IMR-90 (cell line): ENCODE results near the gene NUP50. TPM values are rescaled to one million over a fixed set of nuclear protein-coding genes. Genes with fewer than 3 reads are reported as not detected.

Experiments
- ATAC-seq: fragments of 200-7000 bp; cut with Tn5 transposase; 2 replicates; pipeline ENCODE4 v1.9.1; 2020; ENCODE audit warnings: low read depth, mild to moderate bottlenecking, moderate library complexity
- BruUV-seq: library from RNA; stranded (reverse); fragments of 400-500 nt; replicated peaks from 2 replicates; lab custom pipeline; 2021; lab: Mats Ljungman, UMichigan
- CTCF ChIA-PET: fragments of 300-600 bp; formaldehyde crosslinking; extraction: SDS; loops from one replicate; lab custom pipeline; 2021; ENCODE audit warnings: antibody characterized with exemption; lab: Yijun Ruan, JAX
- POLR2A ChIA-PET: fragments of 300-600 bp; sonication (Branson Sonifier 250); formaldehyde crosslinking; loops from one replicate; lab custom pipeline; 2022; ENCODE audit warnings: antibody characterized with exemption; ENCODE audit not compliant: unreplicated experiment; lab: Charles Lee
- DNase-seq: peaks from one replicate; pipeline ENCODE4 v3.0.0; 2013
- H2AFZ ChIP-seq: replicated peaks from 2 replicates; pipeline ENCODE3; 2013; ENCODE audit warnings: low read length, mild to moderate bottlenecking; ENCODE audit not compliant: poor library complexity
- H2AK5ac ChIP-seq: 2 replicates; pipeline ENCODE4 v1.6.1; 2013; ENCODE audit warnings: low read depth, low read length, inconsistent platforms
- H2AK9ac ChIP-seq: replicated peaks from 2 replicates; pipeline ENCODE3; 2013; ENCODE audit warnings: mild to moderate bottlenecking, low read depth, low read length, moderate library complexity; ENCODE audit not compliant: poor library complexity
- H2BK120ac ChIP-seq: 2 replicates; pipeline ENCODE4 v1.6.1; 2013; ENCODE audit warnings: low read depth, low read length, inconsistent platforms
- H2BK15ac ChIP-seq: 3 replicates; pipeline ENCODE4 v1.6.1; 2013; ENCODE audit warnings: low read depth, low read length, inconsistent platforms
- H2BK20ac ChIP-seq: 2 replicates; pipeline ENCODE4 v1.6.1; 2013; ENCODE audit warnings: low read depth, mild to moderate bottlenecking, inconsistent platforms, low read length, moderate library complexity
- H2BK5ac ChIP-seq: 2 replicates; pipeline ENCODE4 v1.6.1; 2013; ENCODE audit warnings: mild to moderate bottlenecking, low read depth, low read length, inconsistent platforms; ENCODE audit not compliant: poor library complexity, severe bottlenecking
- H3K14ac ChIP-seq: replicated peaks from 2 replicates; pipeline ENCODE4 v1.6.1; 2013; ENCODE audit warnings: low read depth, low read length, inconsistent platforms
- H3K18ac ChIP-seq: 2 replicates; pipeline ENCODE4 v1.6.1; 2013; ENCODE audit warnings: low read depth, low read length, control low read depth
- H3K23ac ChIP-seq: 2 replicates; pipeline ENCODE4 v1.6.1; 2013; ENCODE audit warnings: low read depth, low read length, inconsistent platforms
- H3K27ac ChIP-seq: 2 replicates; pipeline ENCODE4 v1.5.1; 2013; ENCODE audit warnings: mild to moderate bottlenecking, control low read depth, low read length; ENCODE audit not compliant: insufficient read depth
- H3K27me3 ChIP-seq: 2 replicates; pipeline ENCODE4 v1.6.1; 2013; ENCODE audit warnings: low read length; ENCODE audit not compliant: control insufficient read depth, insufficient read depth
- H3K36me3 ChIP-seq: 2 replicates; pipeline ENCODE4 v1.6.1; 2013; ENCODE audit warnings: low read length, mixed read lengths; ENCODE audit not compliant: control insufficient read depth, insufficient read depth
- H3K4ac ChIP-seq: 2 replicates; pipeline ENCODE4 v1.6.1; 2013; ENCODE audit warnings: low read depth, low read length, inconsistent platforms
- H3K4me1 ChIP-seq: 2 replicates; pipeline ENCODE4 v1.6.1; 2013; ENCODE audit warnings: low read length, mixed read lengths; ENCODE audit not compliant: control insufficient read depth, insufficient read depth
- H3K4me2 ChIP-seq: 2 replicates; pipeline ENCODE4 v1.6.1; 2013; ENCODE audit warnings: low read depth, mild to moderate bottlenecking, control low read depth, low read length, moderate library complexity
- H3K4me3 ChIP-seq: 2 replicates; pipeline ENCODE4 v1.5.1; 2013; ENCODE audit warnings: low read depth, mild to moderate bottlenecking, control low read depth, low read length, moderate library complexity; ENCODE audit not compliant: insufficient read depth
- H3K56ac ChIP-seq: 2 replicates; pipeline ENCODE4 v1.6.1; 2013; ENCODE audit warnings: low read length, inconsistent platforms; ENCODE audit not compliant: insufficient read depth; ENCODE audit errors: extremely low read depth
- H3K79me1 ChIP-seq, 2 experiments: 2 replicates each; pipeline ENCODE4 v1.6.1; 2013; ENCODE audit warnings: low read length in 2 of 2, inconsistent platforms in 1 of 2, low read depth in 1 of 2
- H3K9ac ChIP-seq: 2 replicates; pipeline ENCODE4 v1.6.1; 2013; ENCODE audit warnings: low read depth, low read length, control low read depth
- H3K9me1 ChIP-seq: 2 replicates; pipeline ENCODE4 v1.6.1; 2013; ENCODE audit warnings: low read length, inconsistent platforms; ENCODE audit not compliant: insufficient read depth
- H3K9me3 ChIP-seq: 2 replicates; pipeline ENCODE4 v1.6.1; 2013; ENCODE audit warnings: low read length; ENCODE audit not compliant: control insufficient read depth, insufficient read depth
- H4K20me1 ChIP-seq: 2 replicates; pipeline ENCODE4 v1.6.1; 2013; ENCODE audit warnings: low read length, inconsistent platforms; ENCODE audit not compliant: insufficient read depth
- H4K5ac ChIP-seq: 2 replicates; pipeline ENCODE4 v1.6.1; 2013; ENCODE audit warnings: mild to moderate bottlenecking, low read depth, low read length, control low read depth
- H4K8ac ChIP-seq, 2 experiments: 2 replicates each; pipeline ENCODE4 v1.6.1; 2013; ENCODE audit warnings: low read depth in 2 of 2, low read length in 2 of 2, control low read depth in 1 of 2, inconsistent platforms in 1 of 2
- H4K91ac ChIP-seq: 2 replicates; pipeline ENCODE4 v1.6.1; 2013; ENCODE audit warnings: low read depth, low read length, inconsistent platforms; ENCODE audit not compliant: insufficient read depth
- BHLHE40 ChIP-seq: fragments of 150-350 bp; IDR thresholded peaks from 2 replicates; pipeline ENCODE4 v1.6.1; 2016; ENCODE audit warnings: mild to moderate bottlenecking, low read depth, low read length
- CHD1 ChIP-seq: IDR thresholded peaks from 2 replicates; pipeline ENCODE4 v1.6.1; 2012; ENCODE audit warnings: low read depth, low read length, improper control_type of control experiment
- CTCF ChIP-seq: conservative IDR thresholded peaks from 2 replicates; pipeline ENCODE4 v1.5.1; 2012; ENCODE audit warnings: mild to moderate bottlenecking, low read depth, low read length, improper control_type of control experiment
- MAFK ChIP-seq: IDR thresholded peaks from 2 replicates; pipeline ENCODE4 v1.6.1; 2012; ENCODE audit warnings: low read depth, low read length, improper control_type of control experiment
- MAZ ChIP-seq: IDR thresholded peaks from 2 replicates; pipeline ENCODE4 v1.6.1; 2012; ENCODE audit warnings: low read depth, mild to moderate bottlenecking, low read length, improper control_type of control experiment, moderate library complexity, borderline replicate concordance
- MXI1 ChIP-seq: IDR thresholded peaks from 2 replicates; pipeline ENCODE4 v1.6.1; 2012; ENCODE audit warnings: low read depth, mild to moderate bottlenecking, low read length, moderate library complexity, borderline replicate concordance
- whole genome bisulfite sequencing, 2 experiments: methylation state at CpG; one replicate each; pipeline versions ENCODE4 v1.1.5 to v1.1.7; 2013; ENCODE audit warnings: missing lambda C conversion rate in 2 of 2; ENCODE audit not compliant: insufficient read length in 1 of 2; ENCODE audit errors: extremely low coverage in 2 of 2; 5-methylcytosine and 5-hydroxymethylcytosine counted together
- dilution Hi-C: fragments of 300-500 bp; cut with HindIII; formaldehyde crosslinking; loops from one replicate; pipeline ENCODE4 v1.14.3; 2018; ENCODE audit warnings: low sequenced_read_pairs; ENCODE audit not compliant: unreplicated experiment
- in situ Hi-C: fragments of 300-500 bp; cut with MboI; formaldehyde crosslinking; loops from 3 replicates; pipeline ENCODE4 v1.14.3; 2019; ENCODE audit warnings: low sequenced_read_pairs, inconsistent platforms, mixed read lengths
- intact Hi-C: fragments of 100-400 bp; cut with micrococcal nuclease; formaldehyde crosslinking; loops from 2 replicates; pipeline ENCODE4 v1.10.0; 2022
- polyA plus RNA-seq, 3 experiments: library from polyadenylated mRNA; depleted of rRNA; stranded (reverse); fragments of >200 nt; gene quantifications; 2 replicates each; pipeline ENCODE4 v1.2.3, GENCODE V29; 2012; ENCODE audit warnings: low replicate concordance in 1 of 3
- total RNA-seq: library from RNA; depleted of rRNA; stranded (reverse); fragments of >200 nt; gene quantifications from 2 replicates; pipeline ENCODE4 v1.2.3, GENCODE V29; 2012
- TF ChIP-seq, protein P1 (sequence below): fragments of 150-350 bp; IDR thresholded peaks from 2 replicates; pipeline ENCODE4 v1.6.1; 2016; ENCODE audit warnings: low read depth, mild to moderate bottlenecking, low read length, moderate library complexity, borderline replicate concordance

NUP50 gene
- total and polyA plus RNA-seq, 2 of the 4 experiments (the other 2 are of a cell fraction), result 12.8 to 65.4 TPM

DNA sequence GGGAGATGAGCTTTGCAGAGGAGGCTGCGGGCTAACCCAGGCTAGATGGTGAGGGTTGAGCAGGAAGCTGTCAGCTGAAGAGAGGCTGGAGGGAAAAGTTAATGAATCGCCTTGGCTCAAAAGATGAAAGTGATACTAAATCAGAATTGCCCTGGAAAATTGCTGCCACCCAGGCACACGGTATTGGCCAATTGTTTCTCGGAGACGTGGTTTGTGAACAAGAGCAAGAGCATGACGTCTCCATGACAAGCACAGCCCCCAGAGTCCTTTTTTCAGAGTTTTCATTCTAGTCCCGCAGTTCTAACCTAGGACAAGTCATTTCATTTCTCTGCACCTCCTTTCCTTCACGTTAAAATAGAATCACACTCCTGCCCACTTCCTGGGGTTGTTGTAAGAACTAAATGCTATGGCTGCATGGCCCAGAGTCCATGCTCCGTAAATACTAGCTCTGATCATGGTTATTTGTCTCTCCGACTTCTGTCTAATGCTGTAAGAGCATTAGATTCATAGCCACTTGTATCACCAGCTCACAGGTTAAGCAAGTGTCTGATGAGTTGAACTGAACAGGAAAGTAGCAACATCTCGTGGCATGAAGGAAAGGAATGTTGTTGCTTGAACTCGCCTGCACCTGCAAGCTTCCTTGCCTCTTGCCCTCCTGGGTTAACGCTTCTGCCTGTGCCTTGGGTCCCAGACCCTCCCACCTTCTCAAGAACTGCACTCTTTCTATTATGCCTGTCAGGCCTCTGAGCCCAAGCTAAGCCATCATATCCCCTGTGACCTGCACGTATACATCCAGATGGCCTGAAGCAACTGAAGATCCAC is 33.8 kb upstream of the NUP50 start (continued):
- TF ChIP-seq BHLHE40, result no peak

- Histone ChIP-seq H3K36me3 (peaks cover 12% of the 10 kb centered on the region), H2BK20ac (no peak overlapping the region), H4K20me1 (no peaks in the 10 kb centered on the region; the same call in 1 of the 2 replicates), H3K27ac (no peak overlapping the region), H2AK9ac (no peak overlapping the region), H3K79me1 (0 out of 4 replicates have a peak, but pooled peaks cover 0 to 2% of the 10 kb centered on the region in 2 experiments), H3K9ac (no peak overlapping the region), H2BK15ac (no peak overlapping the region), H4K8ac (no peak overlapping the region), H3K27me3 (no peaks in the 10 kb centered on the region), H3K4ac (no peak overlapping the region), H3K9me3 (peaks cover 10% of the 10 kb centered on the region), H3K14ac (no peak overlapping the region), H2AK5ac (no peak overlapping the region), H2AFZ (no peak overlapping the region), H3K4me3 (no peak overlapping the region), H3K18ac (no peak overlapping the region), H4K5ac (no peak overlapping the region), H3K9me1 (peaks cover 6% of the 10 kb centered on the region), H4K91ac (no peak overlapping the region), H2BK5ac (no peak overlapping the region), H3K4me2 (no peak overlapping the region), H3K4me1 (peaks cover 5% of the 10 kb centered on the region; the same call in 1 of the 2 replicates), H3K23ac (no peak overlapping the region), H3K56ac (no peak overlapping the region), H2BK120ac (no peak overlapping the region)
- 100% methylated on average over 2 of the region's 8 CpGs; no CpG with 5 or more reads in 1 of the 2 experiments for WGBS, 2 experiments
- BruUV-seq, result no TSS peak
- CTCF ChIA-PET, result no interaction called here
- ATAC-seq (no peak), DNase-seq (no peak)
- dilution Hi-C loops, result no loop called here
- POLR2A ChIA-PET, result no interaction called here
- TF ChIP-seq CHD1, result no peak
- no peak for TF ChIP-seq MAFK
- no peak for TF ChIP-seq MAZ
- no peak for TF ChIP-seq CTCF
- no peak for TF ChIP-seq MXI1
- TF ChIP-seq, protein P1, sequence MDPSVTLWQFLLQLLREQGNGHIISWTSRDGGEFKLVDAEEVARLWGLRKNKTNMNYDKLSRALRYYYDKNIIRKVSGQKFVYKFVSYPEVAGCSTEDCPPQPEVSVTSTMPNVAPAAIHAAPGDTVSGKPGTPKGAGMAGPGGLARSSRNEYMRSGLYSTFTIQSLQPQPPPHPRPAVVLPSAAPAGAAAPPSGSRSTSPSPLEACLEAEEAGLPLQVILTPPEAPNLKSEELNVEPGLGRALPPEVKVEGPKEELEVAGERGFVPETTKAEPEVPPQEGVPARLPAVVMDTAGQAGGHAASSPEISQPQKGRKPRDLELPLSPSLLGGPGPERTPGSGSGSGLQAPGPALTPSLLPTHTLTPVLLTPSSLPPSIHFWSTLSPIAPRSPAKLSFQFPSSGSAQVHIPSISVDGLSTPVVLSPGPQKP, result no peak
- intact Hi-C loops, result no loop called here
- in situ Hi-C loops, result no loop called here
Measured at GRCh38 chr22:45130891-45131290, 32.8 kb upstream of the NUP50 start.
